K562 (cell line): ENCODE results near the gene IBA57. TPM values are rescaled to one million over a fixed set of nuclear protein-coding genes. Genes with fewer than 3 reads are reported as not detected.
A peak's percentile ranks its signal among the peaks of the same experiment; 100 is the strongest.

Source experiments
- ATAC-seq: fragments of 200-7000 bp; cut with Tn5 transposase; 3 replicates; pipeline ENCODE4 v1.9.1; 2020; ENCODE audit warnings: moderate library complexity
- BruUV-seq: library from RNA; stranded (reverse); fragments of 400-500 nt; replicated peaks from 2 replicates; lab custom pipeline; 2021; lab: Mats Ljungman, UMichigan
- CTCF ChIA-PET: fragments of 300-600 bp; formaldehyde crosslinking; extraction: SDS; loops from one replicate; lab custom pipeline; 2021; ENCODE audit warnings: low intra/inter-chr PET ratio; lab: Yijun Ruan, JAX
- POLR2A ChIA-PET: fragments of 300-600, 350-650 bp; sonication (Branson Sonifier 250); formaldehyde crosslinking; extraction: SDS; loops from one replicate; lab custom pipeline; 2021; ENCODE audit warnings: antibody characterized with exemption, inconsistent platforms; lab: Yijun Ruan, JAX
- DNase-seq, 4 experiments: peaks; one replicate each; pipeline versions ENCODE4 v3.0.0 to v3.0.0-alpha.2; 2011 to 2018; ENCODE audit warnings: low spot score in 3 of 4, mixed read lengths in 3 of 4; ENCODE audit errors: extremely low read depth in 1 of 4
- FAIRE-seq: peaks from 2 replicates; lab custom pipeline; 2011; peaks lifted over from hg19 to GRCh38; lab: Jason Lieb, UNC
- H2AFZ ChIP-seq: 2 replicates; pipeline ENCODE4 v1.6.0; 2011; ENCODE audit warnings: low read depth, low read length, control low read depth, inconsistent platforms
- H3K27ac ChIP-seq: fragments of 200-600 bp; 3 replicates; pipeline ENCODE4 v1.8.0; 2011; ENCODE audit warnings: low read depth, mild to moderate bottlenecking, control low read depth, inconsistent platforms, low read length, moderate library complexity, mixed read lengths; ENCODE audit errors: extremely low read depth
- H3K27me3 ChIP-seq, 2 experiments: fragments of 300-600 bp in 1 of 2; 2 replicates in 1 of 2; 3 replicates in 1 of 2; pipeline versions ENCODE4 v1.6.0 to v1.8.0; 2011; ENCODE audit warnings: inconsistent platforms in 2 of 2, low read length in 2 of 2, mild to moderate bottlenecking in 1 of 2, mixed read lengths in 1 of 2, moderate library complexity in 1 of 2; ENCODE audit not compliant: control insufficient read depth in 2 of 2, insufficient read depth in 2 of 2
- H3K36me3 ChIP-seq: fragments of 300-600 bp; 3 replicates; pipeline ENCODE4 v1.8.0; 2011; ENCODE audit warnings: mild to moderate bottlenecking, low read length, inconsistent platforms; ENCODE audit not compliant: control insufficient read depth, insufficient read depth
- H3K4me1 ChIP-seq, 2 experiments: fragments of 200-600 bp in 1 of 2; replicated peaks in 1 of 2; 2 replicates in 1 of 2; 3 replicates in 1 of 2; pipeline versions ENCODE4 v1.5.1 to v1.8.0; 2011; ENCODE audit warnings: inconsistent platforms in 2 of 2, low read length in 2 of 2, mild to moderate bottlenecking in 1 of 2, mixed read lengths in 1 of 2, moderate library complexity in 1 of 2; ENCODE audit not compliant: control insufficient read depth in 2 of 2, insufficient read depth in 2 of 2
- H3K4me2 ChIP-seq: 2 replicates; pipeline ENCODE4 v1.6.1; 2011; ENCODE audit warnings: low read length, control low read depth, inconsistent platforms, mixed read lengths; ENCODE audit not compliant: insufficient read depth
- H3K4me3 ChIP-seq: fragments of 200-600 bp; sonication (generic), shearing (Covaris generic); 2 replicates; pipeline ENCODE4 v1.5.1; 2016; ENCODE audit warnings: control low read depth, inconsistent platforms
- H3K79me2 ChIP-seq: fragments of 200-600 bp; 3 replicates; pipeline ENCODE4 v1.8.0; 2011; ENCODE audit warnings: low read length, inconsistent platforms; ENCODE audit not compliant: control insufficient read depth, insufficient read depth
- H3K9ac ChIP-seq, 2 experiments: 2 replicates each; pipeline versions ENCODE4 v1.6.0 to v1.6.1; 2011; ENCODE audit warnings: low read depth in 2 of 2, low read length in 2 of 2, control low read depth in 1 of 2, inconsistent platforms in 1 of 2, mild to moderate bottlenecking in 1 of 2, mixed read lengths in 1 of 2; ENCODE audit not compliant: insufficient read depth in 1 of 2
- H3K9me1 ChIP-seq: one replicate; pipeline ENCODE4 v1.6.0; 2011; ENCODE audit warnings: inconsistent platforms, mild to moderate bottlenecking, low read length, moderate library complexity; ENCODE audit not compliant: control insufficient read depth, insufficient read depth
- H3K9me3 ChIP-seq: replicated peaks from 2 replicates; pipeline ENCODE4 v1.5.1; 2011; ENCODE audit warnings: low read depth, low read length, inconsistent platforms; ENCODE audit not compliant: control insufficient read depth, insufficient read depth
- H4K20me1 ChIP-seq: replicated peaks from 2 replicates; pipeline ENCODE4 v1.6.1; 2011; ENCODE audit warnings: low read length, inconsistent platforms, mixed read lengths; ENCODE audit not compliant: control insufficient read depth, insufficient read depth
- ADNP ChIP-seq: fragments of 200-800 bp; sonication (Bioruptor generic); IDR thresholded peaks from 2 replicates; pipeline ENCODE4 v1.6.1; 2016; ENCODE audit warnings: missing genetic modification characterization, missing compliant biosample characterization
- CREB5 ChIP-seq: fragments of 250-450 bp; sonication (Bioruptor Pico); IDR thresholded peaks from 2 replicates; pipeline ENCODE4 v1.5.0; 2020; ENCODE audit warnings: mild to moderate bottlenecking
- DMBX1 ChIP-seq: fragments of 250-450 bp; sonication (Bioruptor Pico); IDR thresholded peaks from 2 replicates; pipeline ENCODE4 v1.8.0; 2022; ENCODE audit warnings: inconsistent platforms, mild to moderate bottlenecking, moderate library complexity, borderline replicate concordance
- ELK3 ChIP-seq: fragments of 450-650 bp; formaldehyde crosslinking; IDR thresholded peaks from 2 replicates; pipeline ENCODE4 v1.4.0; 2020; ENCODE audit warnings: mild to moderate bottlenecking
- ETS1 ChIP-seq: conservative IDR thresholded peaks from 2 replicates; pipeline ENCODE4 v1.6.1; 2011; ENCODE audit warnings: low read depth, mild to moderate bottlenecking, low read length; ENCODE audit not compliant: control insufficient read depth
- HBP1 ChIP-seq: fragments of 450-650 bp; formaldehyde crosslinking; IDR thresholded peaks from 2 replicates; pipeline ENCODE4 v1.4.0; 2022; ENCODE audit warnings: missing genetic modification characterization
- LARP7 ChIP-seq: fragments of 450-650 bp; IDR thresholded peaks from 2 replicates; pipeline ENCODE4 v1.6.1; 2016
- MTA3 ChIP-seq: fragments of 450-650 bp; formaldehyde crosslinking; IDR thresholded peaks from 2 replicates; pipeline ENCODE4 v1.6.1; 2017; ENCODE audit warnings: mild to moderate bottlenecking, borderline replicate concordance
- POLR2AphosphoS2 ChIP-seq: IDR thresholded peaks from 2 replicates; pipeline ENCODE4 v1.6.1; 2012; ENCODE audit warnings: low read length, improper control_type of control experiment
- POLR2AphosphoS5 ChIP-seq: IDR thresholded peaks from 2 replicates; pipeline ENCODE4 v1.6.1; 2011; ENCODE audit warnings: mild to moderate bottlenecking, low read depth, low read length, moderate library complexity; ENCODE audit not compliant: control insufficient read depth, insufficient read depth
- PREB ChIP-seq: sonication (generic); formaldehyde crosslinking; IDR thresholded peaks from 2 replicates; pipeline ENCODE4 v1.8.1; 2023; ENCODE audit warnings: mild to moderate bottlenecking, missing genetic modification reagents
- PTRF ChIP-seq: fragments of 450-650 bp; IDR thresholded peaks from 2 replicates; pipeline ENCODE4 v1.6.1; 2016; ENCODE audit warnings: mild to moderate bottlenecking, missing genetic modification characterization, missing compliant biosample characterization
- RFX7 ChIP-seq: fragments of 250-450 bp; sonication (Bioruptor Pico); IDR thresholded peaks from 2 replicates; pipeline ENCODE4 v1.5.1; 2021; ENCODE audit warnings: mild to moderate bottlenecking
- SREBF2 ChIP-seq: sonication (generic); formaldehyde crosslinking; IDR thresholded peaks from 2 replicates; pipeline ENCODE4 v1.4.0; 2020; ENCODE audit warnings: mild to moderate bottlenecking, missing genetic modification reagents
- ZNF263 ChIP-seq: sonication (generic); formaldehyde crosslinking; IDR thresholded peaks from 2 replicates; pipeline ENCODE4 v1.8.0; 2022; ENCODE audit warnings: mild to moderate bottlenecking, missing genetic modification reagents, borderline replicate concordance
- ZNF57 ChIP-seq: fragments of 450-650 bp; formaldehyde crosslinking; IDR thresholded peaks from 2 replicates; pipeline ENCODE4 v1.4.0; 2020; ENCODE audit warnings: mild to moderate bottlenecking, moderate library complexity
- WGBS: fragments of 100-300 bp; shearing (Covaris generic); methylation state at CpG from one replicate; pipeline ENCODE4 v1.1.6; 2016; ENCODE audit warnings: low coverage, mixed read lengths; ENCODE audit not compliant: insufficient coverage; ENCODE audit errors: missing lambda C conversion rate; 5-methylcytosine and 5-hydroxymethylcytosine counted together
- in situ Hi-C: fragments of 300-500 bp; cut with MboI; formaldehyde crosslinking; loops from 4 replicates; pipeline ENCODE4 v1.15.0; 2018; ENCODE audit warnings: inconsistent platforms, mixed read lengths
- intact Hi-C: fragments of 100-400 bp; cut with micrococcal nuclease; formaldehyde crosslinking; loops from 2 replicates; pipeline ENCODE4 v1.14.2; 2022
- polyA plus RNA-seq, 8 experiments: library from polyadenylated mRNA; depleted of rRNA in 4 of 8; stranded (reverse) in 5 of 8; unstranded in 3 of 8; fragments of >200 nt; fragmentation: Nextera tagmentation in 2 of 8; fragmentation: Illumina TruSeq in 1 of 8; extraction: Ambion mirVana in 2 of 8; extraction: Trizol in 1 of 8; gene quantifications; 2 replicates each; pipeline versions ENCODE4 v1.2.1 to v1.2.3, GENCODE V29; 2011 to 2014; ENCODE audit warnings: inconsistent platforms in 1 of 8, missing spikeins in 1 of 8
- total RNA-seq, 7 experiments: library from RNA; depleted of rRNA in 6 of 7; stranded (reverse); fragments of >200 nt in 6 of 7; fragmentation: Illumina TruSeq in 2 of 7; extraction: Trizol in 2 of 7; gene quantifications; 2 replicates each; pipeline versions ENCODE4 v1.2.1 to v1.2.3, GENCODE V29; 2011 to 2021; ENCODE audit warnings: low replicate concordance in 1 of 7

IBA57 gene
- total and polyA plus RNA-seq, 9 of the 15 experiments (the other 6 are each of a cell fraction or from before 2014, with no cell fraction given) = 0.77 to 15.5 (median 2.7) TPM

GRCh38 chr1:228139406-228139930, 26.1 kb upstream of the IBA57 start:
- peaks cover 42 to 58% of the 10 kb centered on the region in 2 experiments; a peak in 4 of 5 replicates for H3K4me1 ChIP-seq
- H3K9me3 ChIP-seq = no peaks in the 10 kb centered on the region
- ATAC-seq = no peak
- peak overlapping the region; percentile 80 for H3K4me2 ChIP-seq
- peaks cover 12% of the 10 kb centered on the region for H3K9me1 ChIP-seq
- DNase-seq = no peak
- POLR2A ChIA-PET = interaction anchor here (0.9 to 2.7 kb wide), 4 partner anchors 9 to 32 kb away, joined by 3 to 9 read pairs (median 6); no protein-coding TSS in a partner anchor
- peaks cover 44% of the 10 kb centered on the region for H3K79me2 ChIP-seq
- TSS peak; percentile 90 for BruUV-seq
- FAIRE-seq = no peak
- peak overlapping the region; percentile 91 to 93 for H3K9ac ChIP-seq
- peak overlapping the region; percentile 90 for H2AFZ ChIP-seq
- in situ Hi-C loops = loop anchor here (5.0 kb wide), 1 partner anchor 368 kb away; no protein-coding TSS in a partner anchor
- intact Hi-C loops = no loop called here
- CTCF ChIA-PET = no interaction called here
- peak overlapping the region; percentile 92 for H3K4me3 ChIP-seq
- 4% methylated on average over 30 of the region's 30 CpGs for WGBS
- peaks cover 24% of the 10 kb centered on the region; the same call in 2 of the 3 replicates for H3K36me3 ChIP-seq
- H3K27ac ChIP-seq = peak overlapping the region; percentile 91
- no peaks in the 10 kb centered on the region for H3K27me3 ChIP-seq
- H4K20me1 ChIP-seq = peaks cover 38% of the 10 kb centered on the region
- TF ChIP-seq PTRF (tag) = no peak
- no peak for TF ChIP-seq ETS1
- peak; percentile 45; the same call in 1 of the 2 replicates for TF ChIP-seq HBP1 (CRISPR knock-in tag)
- peak; percentile 45; the same call in 1 of the 2 replicates for TF ChIP-seq DMBX1 (CRISPR knock-in tag)
- TF ChIP-seq LARP7 = 0 out of 2 replicates have a peak, but pooled peaks have one; percentile 10
- no peak for TF ChIP-seq ADNP
- TF ChIP-seq MTA3 = no peak
- no peak for TF ChIP-seq RFX7
- TF ChIP-seq ELK3 (CRISPR knock-in tag) = peak; percentile 55; the same call in 1 of the 2 replicates
- peak; percentile 73; the same call in 1 of the 2 replicates for TF ChIP-seq POLR2AphosphoS2
- peak; percentile 86 for TF ChIP-seq POLR2AphosphoS5
- TF ChIP-seq CREB5 (CRISPR knock-in tag) = no peak
- peak; percentile 26; the same call in 1 of the 2 replicates for TF ChIP-seq ZNF57 (CRISPR knock-in tag)
- TF ChIP-seq PREB (CRISPR knock-in tag) = no peak
- no peak for TF ChIP-seq SREBF2
- TF ChIP-seq ZNF263 (CRISPR knock-in tag) = peak; percentile 50; the same call in 1 of the 2 replicates
